Transverse colon (tissue), 4 donors: Measurements from ENCODE around the gene ARHGAP12. TPM values are rescaled to one million over a fixed set of nuclear protein-coding genes. Genes with fewer than 3 reads are reported as not detected.

Experiments used
- DNase-seq: peaks from one replicate; pipeline ENCODE4 v3.0.0-alpha.2; 2019
- H3K27ac ChIP-seq, 4 donors: fragments of 200-600 bp; sonication (generic); 2 replicates each; pipeline ENCODE4 v1.5.1; 2016 to 2018; ENCODE audit warnings: inconsistent platforms in 4 of 4
- H3K27me3 ChIP-seq: fragments of 200-600 bp; sonication (generic); 2 replicates; pipeline ENCODE4 v1.5.1; 2017; ENCODE audit warnings: inconsistent platforms
- H3K36me3 ChIP-seq, 4 donors: fragments of 200-600 bp; sonication (generic); 2 replicates each; pipeline ENCODE4 v1.5.1; 2017 to 2019; ENCODE audit warnings: inconsistent platforms in 4 of 4
- H3K4me1 ChIP-seq, 4 donors: fragments of 200-600 bp; sonication (generic); 2 replicates each; pipeline ENCODE4 v1.5.1; 2017 to 2020; ENCODE audit warnings: inconsistent platforms in 4 of 4
- H3K4me3 ChIP-seq, 4 donors: fragments of 200-600 bp; sonication (generic); 1 replicate in 1 of 4; 2 replicates in 3 of 4; pipeline versions ENCODE4 v1.5.1 to v1.6.1; 2017 to 2019; ENCODE audit warnings: inconsistent platforms in 4 of 4
- H3K9me3 ChIP-seq, 2 donors: fragments of 200-600 bp; sonication (generic); 2 replicates each; pipeline ENCODE4 v1.5.1; 2017 to 2019; ENCODE audit warnings: inconsistent platforms in 2 of 2
- EP300 ChIP-seq: sonication (generic); formaldehyde crosslinking; IDR thresholded peaks from one replicate; pipeline ENCODE4 v1.6.1; 2017; ENCODE audit warnings: antibody characterized with exemption, low read depth
- POLR2A ChIP-seq: fragments of 450-650 bp; IDR thresholded peaks from one replicate; pipeline ENCODE4 v1.6.1; 2016; ENCODE audit warnings: antibody characterized with exemption, mild to moderate bottlenecking, moderate library complexity
- POLR2AphosphoS5 ChIP-seq, 3 donors: sonication (generic); formaldehyde crosslinking; IDR thresholded peaks; one replicate each; pipeline ENCODE4 v1.6.1; 2016; ENCODE audit warnings: antibody characterized with exemption in 3 of 3
- WGBS, 2 donors: methylation state at CpG; one replicate each; pipeline ENCODE4 v1.1.5; 2018; ENCODE audit warnings: low coverage in 1 of 2; 5-methylcytosine and 5-hydroxymethylcytosine counted together
- in situ Hi-C, 4 donors: fragments of 200-750 bp; cut with MboI; loops; one replicate each; pipeline versions ENCODE4 v1.15.0 to v1.15.1; 2017; ENCODE audit warnings: low sequenced_read_pairs in 3 of 4, low pct_ligation_motif_present in 1 of 4, low pct_unique_long_range_greater_than_20kb in 1 of 4
- intact Hi-C: fragments of 100-400 bp; cut with DNase I; formaldehyde crosslinking; loops from one replicate; pipeline ENCODE4 v1.15.1; 2023; ENCODE audit warnings: low total_unique reads
- total RNA-seq, 4 donors: library from RNA; depleted of rRNA; stranded (reverse); fragments of >200 nt; gene quantifications; one replicate each; pipeline ENCODE4 v1.1.0, GENCODE V29; 2016
- TF ChIP-seq, protein P1 (sequence below), 5 experiments: fragments of 200-600 bp in 3 of 5; fragments of 450-650 bp in 2 of 5; sonication (generic) in 3 of 5; IDR thresholded peaks; 1 replicate in 2 of 5; 2 replicates in 3 of 5; pipeline ENCODE4 v1.5.1; 2016 to 2017; ENCODE audit warnings: antibody characterized with exemption in 5 of 5, inconsistent platforms in 3 of 5, mild to moderate bottlenecking in 2 of 5, moderate library complexity in 1 of 5

ARHGAP12 gene
- total RNA-seq, 4 donors from 2014 or later = 19.9 to 60.5 (median 46.1) TPM

- Histone ChIP-seq H3K9me3 (no peaks in the 10 kb centered on the region), H3K4me3 (no peak overlapping the region), H3K27me3 (no peaks in the 10 kb centered on the region), H3K4me1 (peaks cover 0 to 11% (median 2%) of the 10 kb centered on the region in 4 donors), H3K27ac (no peak overlapping the region), H3K36me3 (peaks cover 0 to 2% (median 0%) of the 10 kb centered on the region in 4 donors)
- in situ Hi-C loops (no loop called here), intact Hi-C loops (no loop called here)
- TF ChIP-seq POLR2AphosphoS5 (IDR thresholded peaks at IDR 0.05) = no peak
- TF ChIP-seq EP300 = no peak
- TF ChIP-seq, protein P1, sequence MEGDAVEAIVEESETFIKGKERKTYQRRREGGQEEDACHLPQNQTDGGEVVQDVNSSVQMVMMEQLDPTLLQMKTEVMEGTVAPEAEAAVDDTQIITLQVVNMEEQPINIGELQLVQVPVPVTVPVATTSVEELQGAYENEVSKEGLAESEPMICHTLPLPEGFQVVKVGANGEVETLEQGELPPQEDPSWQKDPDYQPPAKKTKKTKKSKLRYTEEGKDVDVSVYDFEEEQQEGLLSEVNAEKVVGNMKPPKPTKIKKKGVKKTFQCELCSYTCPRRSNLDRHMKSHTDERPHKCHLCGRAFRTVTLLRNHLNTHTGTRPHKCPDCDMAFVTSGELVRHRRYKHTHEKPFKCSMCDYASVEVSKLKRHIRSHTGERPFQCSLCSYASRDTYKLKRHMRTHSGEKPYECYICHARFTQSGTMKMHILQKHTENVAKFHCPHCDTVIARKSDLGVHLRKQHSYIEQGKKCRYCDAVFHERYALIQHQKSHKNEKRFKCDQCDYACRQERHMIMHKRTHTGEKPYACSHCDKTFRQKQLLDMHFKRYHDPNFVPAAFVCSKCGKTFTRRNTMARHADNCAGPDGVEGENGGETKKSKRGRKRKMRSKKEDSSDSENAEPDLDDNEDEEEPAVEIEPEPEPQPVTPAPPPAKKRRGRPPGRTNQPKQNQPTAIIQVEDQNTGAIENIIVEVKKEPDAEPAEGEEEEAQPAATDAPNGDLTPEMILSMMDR (IDR thresholded peaks at IDR 0.05) = no peak
- no peak for TF ChIP-seq POLR2A
- no peak for DNase-seq
- WGBS, 2 donors = 90 to 92% methylated on average over 1 to 2 of the region's 2 CpGs
These were observed 129.4 kb downstream of the ARHGAP12 start for GRCh38 chr10:31799181-31799580.

GRCh38 chr10:31792745-31793144 is 135.9 kb downstream of the ARHGAP12 start:
- H3K36me3 ChIP-seq = no peaks in the 10 kb centered on the region
- H3K27me3 ChIP-seq = no peaks in the 10 kb centered on the region
- WGBS, 2 donors = 92 to 95% methylated on average over 1 of the region's 1 CpG
- no peak overlapping the region for H3K4me3 ChIP-seq
- H3K9me3 ChIP-seq = no peaks in the 10 kb centered on the region
- DNase-seq = no peak
- no peaks in the 10 kb centered on the region for H3K4me1 ChIP-seq
- TF ChIP-seq POLR2AphosphoS5 (IDR thresholded peaks at IDR 0.05) = no peak
- TF ChIP-seq, protein P1 (IDR thresholded peaks at IDR 0.05) = no peak
- TF ChIP-seq POLR2A = no peak
- no peak for TF ChIP-seq EP300
- intact Hi-C loops (no loop called here), in situ Hi-C loops (no loop called here)
- no peak overlapping the region for H3K27ac ChIP-seq

DNA sequence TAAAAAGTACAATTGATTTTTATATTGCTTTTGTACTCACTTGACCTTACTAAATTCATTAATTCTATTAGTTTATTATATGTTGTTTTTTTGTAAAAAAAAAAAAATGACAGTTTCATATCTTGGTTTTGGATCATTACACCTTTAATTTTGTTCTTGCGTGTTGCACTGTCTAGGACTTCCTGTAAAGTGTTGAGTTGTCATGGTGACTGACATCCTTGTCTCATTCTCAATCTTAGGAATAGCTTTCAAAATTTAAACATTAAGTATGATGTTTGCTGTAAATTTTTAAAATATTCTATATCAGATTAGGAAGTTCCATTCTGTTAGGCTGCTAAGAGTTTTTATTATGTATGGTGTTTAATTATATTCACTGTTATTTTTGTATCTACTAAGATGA is 139.1 kb downstream of the ARHGAP12 start:
- DNase-seq = no peak
- Histone ChIP-seq H3K27ac (no peak overlapping the region), H3K36me3 (no peaks in the 10 kb centered on the region), H3K4me3 (no peak overlapping the region), H3K4me1 (no peaks in the 10 kb centered on the region), H3K9me3 (no peaks in the 10 kb centered on the region), H3K27me3 (no peaks in the 10 kb centered on the region)
- in situ Hi-C loops (no loop called here), intact Hi-C loops (no loop called here)
- TF ChIP-seq POLR2A = no peak
- no peak for TF ChIP-seq EP300
- 53 to 71% methylated on average over 1 of the region's 1 CpG for WGBS, 2 donors

- in situ Hi-C loops = no loop called here
These were observed 145.9 kb downstream of the ARHGAP12 start for GRCh38 chr10:31782701-31783100.

DNA sequence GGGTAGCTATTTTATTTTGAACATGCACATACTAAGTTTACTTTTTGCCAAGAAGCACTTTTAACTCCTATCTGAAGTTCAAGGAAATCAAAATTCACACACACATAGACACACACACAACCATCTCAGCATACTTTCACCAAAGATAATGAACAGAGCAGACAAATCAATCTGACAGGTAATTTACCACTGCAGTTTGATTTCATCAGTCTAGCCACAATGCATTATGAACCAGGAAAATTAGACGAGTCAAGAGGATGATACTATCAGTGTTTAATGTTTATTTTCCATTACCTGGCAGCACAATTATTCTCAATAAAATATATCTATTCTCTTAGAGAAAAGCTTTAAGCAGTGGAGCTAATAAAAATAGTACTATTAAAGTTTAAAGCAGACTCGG is 147.9 kb downstream of the ARHGAP12 start:
- no peak overlapping the region for H3K27ac ChIP-seq
- in situ Hi-C loops (no loop called here), intact Hi-C loops (no loop called here)
- no peak overlapping the region for H3K4me3 ChIP-seq
- WGBS, 2 donors = 52 to 64% methylated on average over 2 of the region's 2 CpGs
- no peaks in the 10 kb centered on the region for H3K4me1 ChIP-seq
- TF ChIP-seq POLR2A = no peak
- no peak for TF ChIP-seq EP300
- no peak for DNase-seq
- H3K36me3 ChIP-seq = no peaks in the 10 kb centered on the region
- H3K27me3 ChIP-seq = no peaks in the 10 kb centered on the region
- no peaks in the 10 kb centered on the region for H3K9me3 ChIP-seq

More at GRCh38 chr10:31782701-31783100, 145.9 kb downstream of the ARHGAP12 start:
- 23% methylated on average over 2 of the region's 2 CpGs; no CpG with 5 or more reads in 1 of the 2 donors for WGBS, 2 donors
- Histone ChIP-seq H3K4me3 (no peak overlapping the region), H3K9me3 (no peaks in the 10 kb centered on the region), H3K4me1 (no peaks in the 10 kb centered on the region), H3K27me3 (no peaks in the 10 kb centered on the region), H3K36me3 (no peaks in the 10 kb centered on the region), H3K27ac (no peak overlapping the region)
- no peak for DNase-seq
- intact Hi-C loops = no loop called here
- TF ChIP-seq, protein P1 (IDR thresholded peaks at IDR 0.05) = no peak
- TF ChIP-seq POLR2AphosphoS5 (IDR thresholded peaks at IDR 0.05) = no peak
